22Rv1 (cell line): ENCODE measurements around the gene VEZT.

Source experiments
- H3K27ac ChIP-seq: fragments of 450-650 bp; 2 replicates; pipeline ENCODE4 v1.5.1; 2017
- ZFX ChIP-seq: fragments of 450-650 bp; IDR thresholded peaks from 2 replicates; pipeline ENCODE4 v1.6.1; 2017; ENCODE audit warnings: antibody characterized with exemption, borderline replicate concordance
- TF ChIP-seq, protein P1 (sequence below): fragments of 450-650 bp; IDR thresholded peaks from 2 replicates; pipeline ENCODE4 v1.5.1; 2017; ENCODE audit warnings: mild to moderate bottlenecking

VEZT gene

DNA sequence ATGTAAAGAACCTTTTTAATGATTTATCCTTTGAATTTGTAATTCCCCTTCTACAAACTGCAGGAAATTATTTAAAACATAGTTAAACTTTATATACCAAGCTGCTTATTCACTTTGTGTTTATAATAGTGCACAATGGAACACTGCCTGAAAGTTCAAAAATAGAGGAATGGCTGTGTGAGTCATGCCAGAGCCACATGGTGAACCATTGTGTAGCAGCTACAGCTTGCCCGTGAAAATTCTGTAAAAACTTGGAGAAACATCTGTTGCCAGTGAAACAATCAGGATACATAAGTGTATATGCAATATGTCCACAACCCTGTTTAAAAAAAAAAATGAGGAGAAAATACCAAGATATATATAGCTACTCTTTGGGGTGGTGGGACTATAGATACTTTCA lies 59.5 kb downstream of the VEZT start:
- no peak overlapping the region for H3K27ac ChIP-seq
- TF ChIP-seq, protein P1, sequence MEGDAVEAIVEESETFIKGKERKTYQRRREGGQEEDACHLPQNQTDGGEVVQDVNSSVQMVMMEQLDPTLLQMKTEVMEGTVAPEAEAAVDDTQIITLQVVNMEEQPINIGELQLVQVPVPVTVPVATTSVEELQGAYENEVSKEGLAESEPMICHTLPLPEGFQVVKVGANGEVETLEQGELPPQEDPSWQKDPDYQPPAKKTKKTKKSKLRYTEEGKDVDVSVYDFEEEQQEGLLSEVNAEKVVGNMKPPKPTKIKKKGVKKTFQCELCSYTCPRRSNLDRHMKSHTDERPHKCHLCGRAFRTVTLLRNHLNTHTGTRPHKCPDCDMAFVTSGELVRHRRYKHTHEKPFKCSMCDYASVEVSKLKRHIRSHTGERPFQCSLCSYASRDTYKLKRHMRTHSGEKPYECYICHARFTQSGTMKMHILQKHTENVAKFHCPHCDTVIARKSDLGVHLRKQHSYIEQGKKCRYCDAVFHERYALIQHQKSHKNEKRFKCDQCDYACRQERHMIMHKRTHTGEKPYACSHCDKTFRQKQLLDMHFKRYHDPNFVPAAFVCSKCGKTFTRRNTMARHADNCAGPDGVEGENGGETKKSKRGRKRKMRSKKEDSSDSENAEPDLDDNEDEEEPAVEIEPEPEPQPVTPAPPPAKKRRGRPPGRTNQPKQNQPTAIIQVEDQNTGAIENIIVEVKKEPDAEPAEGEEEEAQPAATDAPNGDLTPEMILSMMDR = no peak
- TF ChIP-seq ZFX = no peak

DNA sequence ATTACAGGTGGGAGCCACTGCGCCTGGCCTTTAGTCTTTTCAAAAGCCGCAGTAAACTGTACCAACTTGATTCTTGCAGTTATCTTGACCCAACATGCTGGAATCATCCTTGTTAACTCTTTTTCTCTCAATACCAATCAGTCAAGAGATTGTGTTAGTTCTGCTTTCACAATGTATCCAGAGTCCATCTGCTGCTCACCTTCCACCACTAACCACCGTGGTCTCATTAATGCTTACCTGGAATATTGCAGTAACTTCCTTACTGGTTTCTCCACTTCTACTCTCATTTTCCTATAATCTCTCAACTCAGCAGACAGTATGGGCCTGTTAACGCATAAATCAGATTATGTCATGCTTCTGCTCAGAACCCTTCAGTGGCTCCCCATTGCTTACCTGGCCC lies 62.2 kb downstream of the VEZT start:
- no peak overlapping the region for H3K27ac ChIP-seq
- TF ChIP-seq, protein P1 = no peak

DNA sequence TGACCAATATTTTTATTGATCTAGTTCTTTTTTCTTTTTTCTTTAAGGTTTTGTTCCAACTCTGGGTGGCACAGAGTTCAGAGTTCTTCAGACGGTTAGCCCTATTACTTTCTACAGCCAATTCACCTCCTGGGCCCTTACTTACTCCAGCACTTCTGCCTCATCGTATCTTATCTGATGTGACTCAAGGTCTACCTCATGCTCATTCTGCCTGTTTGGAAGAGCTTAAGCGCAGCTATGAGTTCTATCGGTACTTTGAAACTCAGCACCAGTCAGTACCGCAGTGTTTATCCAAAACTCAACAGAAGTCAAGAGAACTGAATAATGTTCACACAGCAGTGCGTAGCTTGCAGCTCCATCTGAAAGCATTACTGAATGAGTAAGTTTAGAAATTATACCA lies 64.7 kb downstream of the VEZT start:
- TF ChIP-seq, protein P1 = no peak
- no peak for TF ChIP-seq ZFX

DNA sequence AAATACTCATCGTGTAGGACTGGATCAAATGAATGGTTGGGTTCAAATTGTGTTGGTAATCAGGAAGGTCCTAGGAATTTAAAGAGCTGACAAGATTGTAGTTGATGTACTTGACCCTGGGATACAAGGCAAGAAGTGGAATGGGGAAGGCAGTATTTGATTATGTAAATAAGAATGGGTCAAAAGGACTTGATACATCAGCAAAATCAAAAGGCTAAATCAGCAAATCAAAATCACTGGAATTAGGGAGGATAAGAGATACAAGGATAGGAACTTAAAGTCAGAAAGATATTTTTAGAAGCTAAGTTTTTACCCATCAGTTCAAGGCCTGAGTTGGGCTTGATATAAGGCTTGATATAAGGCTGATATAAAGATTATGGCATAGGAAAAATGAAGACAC lies 65.8 kb downstream of the VEZT start:
- TF ChIP-seq, protein P1 = no peak
- no peak for TF ChIP-seq ZFX
- no peak overlapping the region for H3K27ac ChIP-seq

More for the DNA sequence above, 64.7 kb downstream of the VEZT start:
- no peak overlapping the region for H3K27ac ChIP-seq

DNA sequence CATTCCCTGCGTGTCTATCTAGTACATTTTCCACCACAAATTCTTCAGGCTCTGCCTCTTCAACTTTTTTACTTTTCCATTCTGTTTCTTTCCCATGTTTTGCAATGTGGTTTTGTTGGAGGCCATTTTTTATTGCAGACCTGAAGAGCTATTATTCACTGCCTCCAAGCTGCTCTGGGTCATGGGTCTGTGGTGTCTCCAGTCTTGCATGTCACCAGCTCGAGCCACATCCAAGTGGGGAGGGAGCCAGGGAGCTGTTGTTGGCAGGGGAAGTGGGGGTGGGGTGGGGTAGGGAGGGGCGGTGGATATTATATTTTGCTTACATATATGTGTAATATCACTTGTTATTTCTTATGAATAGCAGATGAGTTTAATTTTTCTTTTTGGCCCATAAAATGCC lies 69.1 kb downstream of the VEZT start:
- no peak overlapping the region for H3K27ac ChIP-seq
- TF ChIP-seq, protein P1 = no peak
- TF ChIP-seq ZFX = no peak

DNA sequence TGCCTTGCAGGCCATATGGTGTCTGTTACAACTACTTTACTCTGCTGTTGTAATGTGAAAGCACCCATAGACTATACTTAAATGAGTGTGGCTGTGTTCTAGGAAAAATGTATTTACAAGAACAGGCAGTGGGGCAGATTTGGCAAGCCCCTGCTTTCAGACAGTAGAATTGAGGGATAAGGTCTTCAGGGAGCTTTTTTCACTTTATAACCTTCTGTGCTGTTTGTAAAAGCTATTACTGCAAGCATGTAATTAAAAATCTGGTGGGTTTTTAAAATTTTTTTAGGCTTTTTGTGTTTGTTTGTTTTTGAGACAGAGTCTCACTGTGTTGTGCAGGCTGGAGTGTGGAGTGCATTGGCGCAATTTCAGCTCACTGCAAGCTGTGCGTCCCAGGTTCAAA lies 73.9 kb downstream of the VEZT start:
- TF ChIP-seq ZFX = no peak
- TF ChIP-seq, protein P1 = no peak
- no peak overlapping the region for H3K27ac ChIP-seq

DNA sequence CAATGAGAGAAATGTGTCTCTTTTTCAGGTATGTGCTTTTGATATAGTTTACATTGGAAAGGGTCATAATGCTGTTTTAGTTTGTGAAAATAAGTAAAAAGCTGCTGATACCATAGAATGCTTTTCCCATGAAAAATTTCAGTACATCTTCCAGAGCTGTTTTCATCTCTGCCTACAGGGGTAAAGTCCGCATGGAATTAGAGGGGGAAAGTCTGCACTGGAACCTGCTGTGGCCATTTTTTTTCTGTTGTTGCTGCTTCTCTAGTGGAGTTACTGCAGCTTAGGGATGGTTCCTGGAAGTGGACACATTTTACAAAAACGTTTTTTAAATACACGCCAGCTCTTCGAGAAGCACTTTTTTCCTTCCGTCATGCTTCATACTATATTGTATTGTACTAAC lies 81.3 kb downstream of the VEZT start:
- TF ChIP-seq, protein P1 = no peak
- TF ChIP-seq ZFX = no peak

More for the DNA sequence above, 81.3 kb downstream of the VEZT start:
- H3K27ac ChIP-seq = no peak overlapping the region
